Measurements from ENCODE around the gene BMP7.

Gene BMP7

GRCh38 chr20:57288651-57289277 lies 22.3 kb upstream of the BMP7 start:
- H3K27ac ChIP-seq = no peak overlapping the region
- no peak overlapping the region for H3K4me3 ChIP-seq
- no peak for DNase-seq (ENCODE audit: low spot score)
- no peak for TF ChIP-seq CTCF (IDR thresholded peaks at IDR 0.05)

GRCh38 chr20:57287901-57288300 lies 21.5 kb upstream of the BMP7 start:
- Histone ChIP-seq H3K4me3 (no peak overlapping the region), H3K27ac (no peak overlapping the region)
- no peak for DNase-seq (ENCODE audit: low spot score)
- no peak for TF ChIP-seq CTCF (IDR thresholded peaks at IDR 0.05)

- Histone ChIP-seq H3K4me3 (no peak overlapping the region), H3K27ac (no peak overlapping the region)
- no peak for TF ChIP-seq CTCF (IDR thresholded peaks at IDR 0.05)
- no peak for DNase-seq (ENCODE audit: low spot score)
Observed at GRCh38 chr20:57287007-57287880, 20.8 kb upstream of the BMP7 start.

GRCh38 chr20:57283860-57284259 lies 17.4 kb upstream of the BMP7 start:
- no peak for DNase-seq (ENCODE audit: low spot score)
- Histone ChIP-seq H3K27ac (no peak overlapping the region), H3K4me3 (no peak overlapping the region)
- no peak for TF ChIP-seq CTCF (IDR thresholded peaks at IDR 0.05)

GRCh38 chr20:57282670-57283361 lies 16.4 kb upstream of the BMP7 start:
- Histone ChIP-seq H3K4me3 (no peak overlapping the region), H3K27ac (no peak overlapping the region)
- no peak for TF ChIP-seq CTCF (IDR thresholded peaks at IDR 0.05)
- no peak for DNase-seq (ENCODE audit: low spot score)

- H3K27ac ChIP-seq = no peak overlapping the region
- H3K4me3 ChIP-seq = no peak overlapping the region
- DNase-seq (ENCODE audit: low spot score) = no peak
- no peak for TF ChIP-seq CTCF (IDR thresholded peaks at IDR 0.05)
Observed at GRCh38 chr20:57281900-57282299, 15.5 kb upstream of the BMP7 start.
